HG02870 (cell line): ENCODE results near the gene TXN2.
"Not testable (repeated sequence)": the region's sequence is repeated elsewhere in the genome, so short reads cannot be mapped to it uniquely, and the experiment has no call there.

Experiments
- ATAC-seq: cut with Tn5 transposase; IDR thresholded peaks from one replicate; pipeline ENCODE4 v1.9.1; 2021; ENCODE audit warnings: mild to moderate bottlenecking, moderate library complexity; ENCODE audit not compliant: unreplicated experiment

Gene TXN2

DNA sequence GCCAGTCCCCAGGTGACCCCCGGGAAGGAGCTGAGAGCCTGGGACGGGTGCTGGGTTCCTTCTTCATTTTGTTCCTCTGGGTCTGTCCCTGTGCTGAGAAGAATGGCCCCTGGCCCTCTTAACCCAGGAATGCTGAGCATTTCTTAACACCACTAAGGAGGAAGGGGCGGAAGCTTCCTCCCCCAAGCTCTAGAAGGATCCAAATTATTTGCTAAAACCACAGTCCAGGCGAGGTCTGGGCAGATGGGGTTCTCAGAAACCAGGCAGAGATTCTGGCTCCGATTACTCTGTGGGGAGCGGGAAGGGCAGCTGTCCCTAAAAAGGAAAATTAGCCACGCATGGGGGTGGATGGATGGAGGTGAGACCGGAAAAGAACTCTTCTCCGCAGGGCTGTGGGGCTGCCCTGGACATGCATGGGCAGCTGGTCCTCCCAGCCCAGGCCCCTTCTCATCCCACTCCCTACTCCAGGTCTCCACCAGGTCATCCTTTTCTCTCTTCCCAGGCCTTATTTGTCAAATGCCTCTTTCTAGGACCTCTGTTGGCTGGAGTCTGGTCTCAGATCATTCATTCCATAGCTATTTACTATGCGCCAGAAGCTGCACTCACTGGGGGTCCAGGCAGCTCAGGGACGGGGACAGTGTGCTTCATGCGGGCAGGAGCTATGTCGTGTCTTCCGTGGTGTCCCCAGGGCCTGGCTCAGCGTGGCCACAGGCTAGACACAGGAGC lies 48.7 kb downstream of the TXN2 start:
- no peak for ATAC-seq

DNA sequence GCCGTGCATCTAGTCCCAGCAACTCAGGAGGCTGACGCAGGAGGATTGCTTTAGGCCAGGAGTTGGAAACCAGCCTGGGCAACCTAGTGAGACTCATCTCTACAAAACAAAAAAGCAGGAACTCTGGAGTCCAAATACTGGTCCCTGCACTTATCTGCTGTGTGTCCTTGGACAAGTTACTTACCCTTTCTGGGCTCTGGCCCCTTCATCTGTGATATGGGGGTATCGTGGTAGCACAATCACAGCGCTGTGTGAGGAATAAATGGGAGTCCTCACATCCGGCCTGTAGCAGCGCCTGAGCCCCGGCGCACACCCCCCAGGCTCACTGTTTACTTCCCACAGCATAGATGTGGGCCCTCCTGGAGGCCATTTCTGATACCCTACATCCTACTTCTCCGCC lies 49.5 kb downstream of the TXN2 start:
- no peak for ATAC-seq

DNA sequence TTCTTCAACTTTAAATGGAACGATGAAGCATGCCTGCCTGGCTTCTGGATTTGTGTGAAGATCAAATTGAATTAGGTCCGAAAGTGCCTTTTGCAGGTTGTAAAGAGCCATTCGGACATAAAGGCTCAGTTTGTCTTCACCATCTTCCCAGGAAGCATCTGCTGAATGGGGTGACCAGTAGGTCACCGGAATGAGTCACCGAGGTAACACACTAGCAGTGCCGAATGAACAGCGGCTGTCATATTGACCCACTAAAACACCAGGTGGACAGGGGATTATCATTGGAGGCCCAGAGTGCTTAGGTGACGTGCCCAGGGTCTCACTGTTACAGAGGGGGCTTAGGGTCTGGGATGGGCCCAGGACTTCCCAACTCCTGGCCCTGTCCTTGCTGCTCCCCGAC lies 50.6 kb downstream of the TXN2 start:
- ATAC-seq = no peak

DNA sequence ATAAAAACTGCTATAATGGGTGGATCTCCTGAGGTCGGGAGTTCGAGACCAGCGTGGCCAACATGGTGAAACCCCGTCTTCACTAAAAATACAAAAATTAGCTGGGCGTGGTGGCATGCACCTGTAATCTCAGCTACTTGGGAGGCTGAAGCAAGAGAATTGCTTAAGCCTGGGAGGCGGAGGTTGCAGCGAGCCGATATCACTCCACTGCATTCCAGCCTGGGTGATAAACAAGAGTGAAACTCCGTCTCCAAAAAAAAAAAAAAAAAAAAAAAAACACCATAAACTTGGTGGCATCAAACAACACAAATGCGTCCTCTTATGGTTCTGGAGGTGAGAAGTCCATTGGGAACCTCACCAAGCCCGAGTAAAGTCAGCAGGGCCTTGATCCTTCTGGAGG lies 53.5 kb downstream of the TXN2 start:
- ATAC-seq = not testable (repeated sequence)

DNA sequence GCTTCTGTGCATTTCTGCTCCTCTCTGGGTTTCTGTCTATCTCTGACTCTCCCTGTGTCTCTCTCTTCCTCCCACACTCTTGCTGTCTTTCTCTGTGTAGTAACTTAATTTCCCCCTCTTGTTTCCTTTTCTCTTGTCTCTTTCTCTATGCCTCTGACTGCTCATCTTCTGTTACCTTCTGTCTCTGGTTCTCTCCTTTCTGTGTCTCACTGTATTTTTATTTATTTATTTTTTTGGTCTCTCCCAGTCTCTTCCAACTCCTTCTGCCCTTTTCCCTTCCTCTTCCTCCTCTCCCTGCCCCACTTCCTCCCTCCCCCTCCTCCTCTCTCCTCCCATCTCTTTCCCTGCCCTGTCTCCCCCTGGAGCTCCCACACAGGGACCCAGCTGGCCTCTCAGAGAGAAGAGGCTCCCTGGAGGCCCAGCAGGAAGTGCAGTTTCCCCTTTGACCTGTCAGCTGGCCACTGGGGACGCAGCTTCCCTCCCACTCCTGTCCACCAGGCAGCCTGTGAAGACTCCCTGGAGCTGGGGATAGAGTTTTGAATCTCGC lies 55.4 kb downstream of the TXN2 start:
- no peak for ATAC-seq

DNA sequence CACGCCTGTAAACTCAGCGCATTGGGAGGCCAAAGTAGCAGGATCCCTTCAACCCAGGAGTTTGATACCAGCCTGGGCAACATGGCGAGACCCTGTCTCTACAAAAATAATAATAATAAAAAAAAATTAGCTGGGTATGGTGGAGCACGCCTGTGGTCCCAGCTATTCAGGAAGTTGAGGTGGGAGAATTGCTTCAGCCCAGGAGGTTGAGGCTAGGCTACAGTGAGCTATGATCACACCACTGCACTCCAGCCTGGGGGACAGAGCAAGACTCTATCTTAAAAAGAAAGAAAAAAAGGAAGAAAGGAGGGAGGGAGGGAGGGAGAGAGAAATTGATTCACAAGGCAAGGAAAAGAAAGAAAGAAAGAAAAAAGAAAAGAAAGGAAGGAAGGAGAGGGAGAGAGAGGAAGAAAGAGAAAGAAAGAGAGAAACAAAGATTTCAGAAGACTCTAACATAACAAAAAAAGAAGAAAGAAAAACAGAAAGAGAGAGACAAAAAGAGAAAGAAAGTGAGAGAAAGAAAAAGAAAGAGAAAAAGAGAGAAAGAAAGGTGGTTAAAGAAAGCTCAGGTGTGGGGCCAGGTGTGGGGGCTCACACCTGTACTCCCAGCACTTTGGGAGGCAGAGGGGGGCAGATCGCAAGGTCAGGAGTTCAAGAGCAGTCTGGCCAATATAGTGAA lies 56.4 kb downstream of the TXN2 start:
- no peak for ATAC-seq

DNA sequence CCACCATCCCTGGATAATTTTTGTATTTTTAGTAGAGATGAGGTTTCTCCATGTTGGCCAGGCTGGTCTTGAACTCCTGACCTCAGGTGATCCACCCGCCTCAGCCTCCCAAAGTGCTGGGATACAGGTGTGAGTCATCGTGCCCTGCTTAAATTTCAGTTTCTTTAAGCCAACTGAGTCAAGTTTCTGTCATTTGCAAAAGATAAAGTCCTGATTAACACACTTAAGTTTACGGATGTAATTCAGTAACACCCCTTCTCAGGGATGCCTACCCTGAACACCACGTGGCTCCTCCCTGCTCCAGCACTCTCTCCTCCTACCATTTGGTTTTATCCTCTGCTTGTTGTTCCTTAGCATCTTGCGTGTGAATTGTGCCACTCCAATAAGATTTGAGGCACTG lies 57.0 kb downstream of the TXN2 start:
- not testable (repeated sequence) for ATAC-seq

DNA sequence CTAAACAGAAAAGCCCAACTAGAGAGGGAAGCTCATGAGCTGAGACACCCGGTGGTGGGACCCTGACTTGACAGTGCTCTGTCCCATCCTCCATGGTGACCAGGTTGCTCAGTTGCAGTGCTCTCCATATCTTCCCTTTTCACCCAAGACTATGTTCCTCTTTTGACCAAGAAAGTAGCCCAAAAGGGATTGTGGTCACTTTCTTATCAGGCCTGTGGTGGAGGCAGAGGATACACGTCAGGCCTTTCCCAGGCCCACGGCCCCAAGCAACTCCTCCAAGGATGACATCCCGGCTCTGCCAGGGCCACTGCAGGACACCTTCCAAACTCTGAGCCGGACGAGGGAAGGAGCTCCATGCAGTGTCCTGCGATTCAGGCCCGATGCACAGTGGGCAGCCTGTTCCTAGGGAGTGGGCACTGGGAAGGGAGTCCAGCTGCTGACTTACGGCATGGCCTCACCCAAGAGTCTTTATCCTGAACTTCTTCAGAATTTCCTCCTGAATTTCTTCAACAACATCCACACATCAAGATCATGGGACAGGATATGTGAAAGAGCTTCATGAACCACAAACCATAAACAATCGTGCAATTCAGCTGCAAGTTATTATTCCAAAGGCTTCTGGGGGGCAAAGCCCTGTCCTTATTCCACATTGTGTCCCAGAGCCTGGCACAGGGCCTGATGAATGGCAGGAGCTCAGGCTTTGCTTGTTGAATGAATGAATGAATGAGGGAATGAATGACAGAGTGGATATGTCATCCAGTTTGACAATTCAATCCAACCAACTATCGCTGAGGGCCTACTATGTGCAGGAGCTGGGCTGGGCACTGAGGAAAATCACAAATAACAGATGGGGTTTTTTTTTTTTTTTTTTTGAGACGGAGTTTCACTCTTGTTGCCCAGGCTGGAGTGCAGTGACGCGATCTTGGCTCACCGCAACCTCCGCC lies 57.7 kb downstream of the TXN2 start:
- no peak for ATAC-seq

DNA sequence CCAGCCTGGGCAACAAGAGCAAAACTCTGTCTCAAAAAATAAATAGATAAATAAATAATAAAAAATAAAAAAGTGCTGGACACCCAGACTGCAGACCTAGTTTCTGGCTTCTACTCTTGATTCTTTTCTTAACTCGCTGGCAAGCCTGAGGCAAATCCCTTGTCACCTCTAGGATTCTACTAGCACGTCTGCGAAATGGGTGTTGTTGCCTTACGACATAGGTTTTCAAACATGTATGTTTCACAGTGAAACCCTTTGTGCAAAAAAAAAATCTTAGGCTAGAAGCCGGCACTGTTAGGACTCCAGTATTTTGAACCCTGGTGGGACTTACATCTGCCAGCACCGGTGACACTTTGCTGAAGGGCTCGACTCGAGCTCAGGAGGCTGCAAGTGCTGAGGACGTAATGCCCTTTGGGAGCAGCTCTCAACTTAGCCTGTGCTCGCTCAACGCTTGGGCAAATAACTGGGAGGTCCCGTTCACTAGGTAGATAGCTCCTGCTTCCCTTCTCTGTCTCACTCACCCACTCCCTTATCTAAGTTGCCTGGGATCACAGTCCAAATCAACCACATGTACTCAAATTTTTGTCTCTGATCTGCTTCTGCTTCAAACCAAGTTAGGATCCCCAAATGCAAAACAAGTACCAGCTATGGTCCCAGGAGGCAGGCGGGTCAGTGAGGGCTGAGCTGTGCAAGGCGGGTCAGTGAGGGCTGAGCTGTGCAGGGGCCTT lies 59.0 kb downstream of the TXN2 start:
- ATAC-seq = no peak

DNA sequence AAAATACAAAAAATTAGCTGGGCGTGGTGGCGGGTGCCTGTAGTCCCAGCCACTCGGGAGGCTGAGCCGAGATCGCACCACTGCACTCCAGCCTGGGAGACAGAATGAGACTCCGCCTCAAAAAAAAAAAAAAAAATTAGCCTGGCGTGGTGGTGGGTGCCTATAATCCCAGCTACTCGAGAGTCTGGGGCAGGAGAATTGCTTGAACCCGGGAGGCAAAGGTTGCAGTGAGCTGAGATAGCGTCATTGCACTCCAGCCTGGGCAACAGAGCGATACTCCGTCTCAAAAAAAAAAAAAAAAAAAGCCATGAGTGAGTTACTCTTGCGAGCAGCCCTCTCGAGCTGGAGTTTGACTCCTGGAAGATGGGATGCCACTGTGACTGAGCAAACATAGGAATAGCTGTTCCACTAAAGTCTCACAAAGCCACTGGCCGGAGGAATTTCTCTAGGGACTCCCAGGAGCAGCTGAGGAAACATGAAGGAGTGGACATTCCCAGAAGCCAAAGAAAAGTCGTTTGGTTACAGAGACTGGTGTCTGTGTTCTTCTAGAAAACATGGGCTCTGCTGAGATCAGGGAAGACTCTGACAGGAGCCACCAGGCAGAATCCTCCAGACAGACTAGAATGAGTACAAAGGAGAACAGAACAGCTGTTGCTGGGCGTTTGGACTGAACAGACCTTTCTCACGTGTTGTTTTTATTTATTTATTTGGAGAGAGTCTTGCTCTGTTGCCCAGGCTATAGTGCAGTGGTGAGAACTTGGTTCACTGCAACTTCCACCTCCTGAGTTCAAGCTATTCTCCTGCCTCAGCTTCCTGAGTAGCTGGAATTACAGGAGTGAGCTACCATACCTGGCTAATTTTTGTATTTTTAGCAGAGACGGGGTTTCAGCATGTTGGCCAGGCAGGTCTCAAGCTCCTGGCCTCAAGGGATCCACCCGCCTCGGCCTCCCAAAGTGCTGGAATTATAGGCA lies 61.2 kb downstream of the TXN2 start:
- no peak for ATAC-seq

DNA sequence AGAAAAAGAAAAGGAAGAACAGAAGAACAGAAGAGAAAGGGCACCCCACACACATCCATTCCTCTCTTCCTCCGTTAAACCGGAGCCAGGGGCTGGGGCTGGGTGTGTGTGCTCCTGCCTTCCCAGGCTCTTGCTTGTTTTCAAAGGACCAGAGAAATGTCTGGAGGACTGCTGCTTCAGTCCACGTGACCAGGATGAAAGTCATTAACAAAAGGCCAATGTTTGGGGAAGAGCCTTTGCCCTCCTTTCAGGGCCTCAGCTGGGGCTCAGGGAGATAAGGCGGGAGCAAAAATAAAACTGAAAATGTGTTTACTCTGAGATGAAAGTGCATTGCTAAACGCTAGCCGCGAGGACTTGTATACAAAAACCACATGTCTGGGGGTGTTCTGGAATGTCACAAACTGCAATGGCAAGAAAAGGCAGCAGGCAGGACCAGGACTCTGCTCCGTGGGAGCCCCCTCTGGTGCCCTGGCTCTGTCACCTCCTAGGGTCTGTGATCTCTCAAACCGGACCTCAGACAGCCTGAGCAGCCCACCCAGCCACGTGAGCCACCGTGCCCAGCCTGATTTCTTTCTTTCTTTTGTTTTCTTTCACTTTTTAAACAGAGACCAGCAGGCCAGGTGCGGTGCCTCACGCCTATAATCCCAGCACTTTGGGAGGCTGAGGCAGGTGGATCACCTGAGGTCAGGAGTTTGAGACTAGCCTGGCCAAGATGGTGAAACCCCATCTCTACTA lies 62.1 kb downstream of the TXN2 start:
- ATAC-seq = no peak

DNA sequence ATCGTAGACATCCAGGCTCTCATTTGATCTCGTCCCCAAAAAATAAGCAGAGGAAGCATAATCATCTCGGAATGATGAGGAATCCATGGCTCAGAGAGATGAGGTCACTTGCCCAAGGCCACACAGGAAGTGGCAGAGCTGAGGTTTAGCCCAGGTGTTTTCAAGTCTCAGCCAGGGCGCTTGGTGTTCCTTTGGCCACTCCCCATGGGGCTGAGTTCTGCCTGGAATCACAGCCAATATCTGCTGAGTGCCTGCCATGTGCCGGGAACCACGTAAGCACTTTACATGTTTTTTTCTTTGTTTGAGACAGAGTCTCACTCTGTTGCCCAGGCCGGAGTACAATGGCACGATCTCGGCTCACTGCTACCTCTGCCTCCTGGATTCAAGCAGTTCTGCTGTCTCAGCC lies 64.2 kb downstream of the TXN2 start:
- no peak for ATAC-seq
